SK-N-MC (cell line): ENCODE results near the gene TMEM273.

Source experiments
- EZH2 ChIP-seq: fragments of 200-600 bp; sonication (generic); IDR thresholded peaks from one replicate; pipeline ENCODE4 v1.6.1; 2017; ENCODE audit warnings: antibody characterized with exemption
- FOXP2 ChIP-seq: optimal IDR thresholded peaks from 2 replicates; pipeline ENCODE3; 2011; ENCODE audit warnings: mild to moderate bottlenecking, moderate library complexity; ENCODE audit not compliant: insufficient read depth; ENCODE audit errors: extremely low read length, control extremely low read depth
- POLR2AphosphoS5 ChIP-seq: IDR thresholded peaks from 2 replicates; pipeline ENCODE4 v1.6.1; 2012; ENCODE audit warnings: mild to moderate bottlenecking, low read depth, low read length, borderline replicate concordance

GRCh38 chr10:49217645-49218044, 29.5 kb upstream of the TMEM273 start:
- TF ChIP-seq POLR2AphosphoS5 (no peak), EZH2 (no peak), FOXP2 (no peak)
